CD14-positive monocyte (primary cell): Measurements from ENCODE around the gene GEN1. TPM values are rescaled to one million over a fixed set of nuclear protein-coding genes. Genes with fewer than 3 reads are reported as not detected.

Experiments used
- DNase-seq, 3 donors: peaks; one replicate each; pipeline ENCODE4 v3.0.0-alpha.2; 2011 to 2022
- H2AFZ ChIP-seq: 2 replicates; pipeline ENCODE4 v1.6.0; 2012; ENCODE audit warnings: mild to moderate bottlenecking, low read depth, low read length, inconsistent platforms; ENCODE audit not compliant: insufficient read depth, poor library complexity, severe bottlenecking
- H3K27ac ChIP-seq, 2 donors: 1 replicate in 1 of 2; 2 replicates in 1 of 2; pipeline ENCODE4 v1.5.1; 2012 to 2013; ENCODE audit warnings: low read length in 2 of 2, control low read depth in 1 of 2, inconsistent platforms in 1 of 2, low read depth in 1 of 2, mild to moderate bottlenecking in 1 of 2
- H3K27me3 ChIP-seq, 2 donors: one replicate each; pipeline versions ENCODE4 v1.6.0 to v1.6.1; 2011 to 2013; ENCODE audit warnings: low read length in 2 of 2; ENCODE audit not compliant: control insufficient read depth in 2 of 2, insufficient read depth in 2 of 2
- H3K36me3 ChIP-seq, 2 donors: replicated peaks in 1 of 2; 1 replicate in 1 of 2; 2 replicates in 1 of 2; pipeline versions ENCODE4 v1.5.1 to v1.6.1; 2012 to 2013; ENCODE audit warnings: low read length in 2 of 2, control low read depth in 1 of 2, inconsistent platforms in 1 of 2, mild to moderate bottlenecking in 1 of 2; ENCODE audit not compliant: insufficient read depth in 2 of 2, control insufficient read depth in 1 of 2
- H3K4me1 ChIP-seq, 2 donors: 1 replicate in 1 of 2; 2 replicates in 1 of 2; pipeline versions ENCODE4 v1.5.1 to v1.6.1; 2012 to 2013; ENCODE audit warnings: low read length in 2 of 2, control low read depth in 1 of 2, inconsistent platforms in 1 of 2, mild to moderate bottlenecking in 1 of 2, moderate library complexity in 1 of 2; ENCODE audit not compliant: insufficient read depth in 2 of 2, control insufficient read depth in 1 of 2
- H3K4me2 ChIP-seq: replicated peaks from 2 replicates; pipeline ENCODE3; 2012; ENCODE audit warnings: low read length, moderate library complexity, mild to moderate bottlenecking; ENCODE audit not compliant: poor library complexity, severe bottlenecking; ENCODE audit errors: extremely low read depth
- H3K4me3 ChIP-seq, 3 experiments: fragments of 200-600 bp in 1 of 3; sonication (generic) in 1 of 3; replicated peaks in 1 of 3; 1 replicate in 2 of 3; 2 replicates in 1 of 3; pipeline ENCODE4 v1.5.1; 2011 to 2013; ENCODE audit warnings: low read length in 3 of 3, mild to moderate bottlenecking in 3 of 3, control low read depth in 2 of 3, low read depth in 2 of 3, inconsistent platforms in 1 of 3, moderate library complexity in 1 of 3
- H3K79me2 ChIP-seq: 2 replicates; pipeline ENCODE4 v1.6.0; 2012; ENCODE audit warnings: mild to moderate bottlenecking, control low read depth, inconsistent platforms, low read length, moderate library complexity; ENCODE audit not compliant: insufficient read depth
- H3K9ac ChIP-seq: 2 replicates; pipeline ENCODE4 v1.6.0; 2017; ENCODE audit warnings: low read length, mild to moderate bottlenecking; ENCODE audit not compliant: insufficient read depth, poor library complexity, severe bottlenecking
- H3K9me3 ChIP-seq, 2 donors: replicated peaks in 1 of 2; 1 replicate in 1 of 2; 2 replicates in 1 of 2; pipeline versions ENCODE4 v1.5.1 to v1.6.1; 2012 to 2013; ENCODE audit warnings: low read length in 2 of 2, control low read depth in 1 of 2; ENCODE audit not compliant: control insufficient read depth in 1 of 2, insufficient read depth in 1 of 2
- H4K20me1 ChIP-seq: 2 replicates; pipeline ENCODE4 v1.6.0; 2012; ENCODE audit warnings: mild to moderate bottlenecking, low read length, control low read depth, moderate library complexity; ENCODE audit not compliant: insufficient read depth
- H3K27ac Mint-ChIP-seq, 7 donors: one replicate each; pipeline ENCODE4 v1.8.0; 2020; ENCODE audit warnings: mild to moderate bottlenecking in 7 of 7, mixed read lengths in 7 of 7, moderate library complexity in 6 of 7, inconsistent platforms in 2 of 7
- H3K27me3 Mint-ChIP-seq, 3 donors: one replicate each; pipeline ENCODE4 v1.8.0; 2021 to 2022; ENCODE audit warnings: low read depth in 3 of 3, mild to moderate bottlenecking in 3 of 3, mixed read lengths in 3 of 3, moderate library complexity in 3 of 3, inconsistent platforms in 1 of 3
- H3K36me3 Mint-ChIP-seq, 2 donors: one replicate each; pipeline ENCODE4 v1.8.0; 2020; ENCODE audit warnings: mixed read lengths in 2 of 2, inconsistent platforms in 1 of 2, mild to moderate bottlenecking in 1 of 2
- H3K4me1 Mint-ChIP-seq: one replicate; pipeline ENCODE4 v1.8.0; 2020; ENCODE audit warnings: mild to moderate bottlenecking, mixed read lengths
- H3K4me3 Mint-ChIP-seq, 2 donors: one replicate each; pipeline ENCODE4 v1.8.0; 2020; ENCODE audit warnings: mild to moderate bottlenecking in 2 of 2, mixed read lengths in 2 of 2, moderate library complexity in 1 of 2
- H3K9me3 Mint-ChIP-seq, 7 donors: one replicate each; pipeline ENCODE4 v1.8.0; 2020 to 2022; ENCODE audit warnings: mixed read lengths in 7 of 7, mild to moderate bottlenecking in 6 of 7, moderate library complexity in 6 of 7, inconsistent platforms in 2 of 7
- CTCF ChIP-seq: fragments of 200-600 bp; IDR thresholded peaks from one replicate; pipeline ENCODE4 v1.8.0; 2022; ENCODE audit warnings: antibody characterized with exemption, mild to moderate bottlenecking
- WGBS: methylation state at CpG from one replicate; pipeline ENCODE4 v1.1.5; 2013; ENCODE audit warnings: missing lambda C conversion rate; ENCODE audit not compliant: insufficient coverage; 5-methylcytosine and 5-hydroxymethylcytosine counted together
- intact Hi-C, 2 donors: fragments of 100-400 bp; cut with micrococcal nuclease; formaldehyde crosslinking; loops; one replicate each; pipeline versions ENCODE4 v1.15.0 to v1.15.1; 2023
- polyA plus RNA-seq, 3 donors: library from polyadenylated mRNA; depleted of rRNA in 1 of 3; unstranded in 2 of 3; stranded (reverse) in 1 of 3; fragments of 300-500 nt in 2 of 3; fragments of >200 nt in 1 of 3; fragmentation: Illumina TruSeq in 2 of 3; gene quantifications; 1 replicate in 2 of 3; 2 replicates in 1 of 3; pipeline ENCODE4 v1.2.3, GENCODE V29; 2012 to 2021

GEN1 gene
- polyA plus RNA-seq, 3 donors, result 0.79 to 3.6 (median 0.96) TPM

GRCh38 chr2:17762451-17762850 is 8.5 kb downstream of the GEN1 start:
- Histone ChIP-seq H3K27ac (peak overlapping the region in 1 of 2 donors; percentile 46), H3K4me3 (no peak overlapping the region), H3K4me2 (no peak overlapping the region), H3K27me3 (no peaks in the 10 kb centered on the region), H3K36me3 (peaks cover 5 to 12% of the 10 kb centered on the region in 2 donors), H3K79me2 (peaks cover 55% of the 10 kb centered on the region), H3K9me3 (no peaks in the 10 kb centered on the region), H3K4me1 (peaks cover 22 to 29% of the 10 kb centered on the region in 2 donors), H4K20me1 (no peaks in the 10 kb centered on the region), H2AFZ (no peak overlapping the region), H3K9ac (no peak overlapping the region)
- TF ChIP-seq CTCF, result no peak
- no peak overlapping the region for H3K4me3 Mint-ChIP-seq
- intact Hi-C loops, result no loop called here
- H3K27me3 Mint-ChIP-seq, result no peaks in the 10 kb centered on the region
- no CpG with 5 or more reads among the region's 1 CpG for WGBS
- H3K9me3 Mint-ChIP-seq, result no peaks in the 10 kb centered on the region
- DNase-seq, result peak; percentile 23 to 50 (median 36)
- H3K4me1 Mint-ChIP-seq, result peaks cover 42% of the 10 kb centered on the region
- H3K36me3 Mint-ChIP-seq, result peaks cover 9 to 15% of the 10 kb centered on the region in 2 donors
- peak overlapping the region; percentile 80 to 94 (median 92) for H3K27ac Mint-ChIP-seq

DNA sequence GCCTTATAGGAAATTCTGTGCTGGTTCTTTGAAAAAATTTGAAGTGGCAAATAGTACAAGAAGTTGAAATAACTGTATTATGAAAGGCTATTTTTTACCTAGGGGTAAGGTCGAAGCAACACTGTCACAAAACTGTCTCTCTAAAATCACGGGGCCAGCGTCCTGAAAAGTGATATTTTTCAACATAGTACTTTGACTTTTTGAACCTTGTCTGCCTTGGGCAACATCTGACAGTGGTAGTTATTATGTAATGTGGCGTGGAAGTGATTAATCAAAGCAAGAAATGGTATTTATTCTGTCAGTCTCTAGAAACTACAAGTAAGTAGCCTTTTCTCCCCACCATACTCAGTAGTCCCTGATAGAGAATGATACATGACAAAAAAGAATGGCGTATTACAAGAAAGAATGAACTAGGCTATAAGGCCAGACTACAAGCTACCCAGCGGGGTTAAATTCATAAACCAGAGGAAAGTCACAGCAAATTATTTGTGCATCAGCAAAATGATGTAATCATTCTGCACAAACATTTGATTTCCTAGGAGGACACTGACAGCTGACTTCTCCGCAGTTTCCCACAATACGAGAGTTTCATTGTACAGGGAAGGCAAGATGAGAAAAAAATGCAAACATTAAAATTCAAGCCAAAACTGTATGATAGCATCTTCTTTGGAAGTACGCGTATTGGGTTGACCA is 9.8 kb downstream of the GEN1 start:
- H3K27ac Mint-ChIP-seq, result peak overlapping the region; percentile 70 to 82 (median 79)
- Histone ChIP-seq H3K9me3 (no peaks in the 10 kb centered on the region), H3K9ac (no peak overlapping the region), H3K4me1 (peaks cover 20 to 29% of the 10 kb centered on the region in 2 donors), H2AFZ (no peak overlapping the region), H3K79me2 (peaks cover 42% of the 10 kb centered on the region), H3K4me2 (no peak overlapping the region), H3K36me3 (peaks cover 13 to 25% of the 10 kb centered on the region in 2 donors), H4K20me1 (no peaks in the 10 kb centered on the region), H3K27me3 (no peaks in the 10 kb centered on the region), H3K4me3 (no peak overlapping the region), H3K27ac (peak overlapping the region in 1 of 2 donors; percentile 49)
- no peak overlapping the region for H3K4me3 Mint-ChIP-seq
- H3K9me3 Mint-ChIP-seq, result no peaks in the 10 kb centered on the region
- peak; percentile 17 to 37 (median 19) for DNase-seq
- WGBS, result 80% methylated on average over 1 of the region's 10 CpGs
- no peaks in the 10 kb centered on the region for H3K27me3 Mint-ChIP-seq
- intact Hi-C loops, result no loop called here
- peaks cover 32% of the 10 kb centered on the region for H3K4me1 Mint-ChIP-seq
- H3K36me3 Mint-ChIP-seq, result peaks cover 12 to 23% of the 10 kb centered on the region in 2 donors
- TF ChIP-seq CTCF, result no peak
